RCC 7860 (cell line): ENCODE measurements around the gene SFTPA1.
A peak's percentile ranks its signal among the peaks of the same experiment; 100 is the strongest.
"Not testable (repeated sequence)": the region's sequence is repeated elsewhere in the genome, so short reads cannot be mapped to it uniquely, and the experiment has no call there.

Experiments
- DNase-seq: peaks from one replicate; pipeline ENCODE4 v3.0.0-alpha.2; 2015; ENCODE audit warnings: low spot score
- FAIRE-seq: peaks from 2 replicates; lab custom pipeline; 2012; peaks lifted over from hg19 to GRCh38; lab: Jason Lieb, UNC

Gene SFTPA1

GRCh38 chr10:79608505-79609375 lies 2.0 kb upstream of the SFTPA1 start:
- FAIRE-seq = no peak
- no peak for DNase-seq

- DNase-seq = peak; percentile 18
- not testable (repeated sequence) for FAIRE-seq
Measured at GRCh38 chr10:79611193-79611976, 646 bp downstream of the SFTPA1 start.

DNA sequence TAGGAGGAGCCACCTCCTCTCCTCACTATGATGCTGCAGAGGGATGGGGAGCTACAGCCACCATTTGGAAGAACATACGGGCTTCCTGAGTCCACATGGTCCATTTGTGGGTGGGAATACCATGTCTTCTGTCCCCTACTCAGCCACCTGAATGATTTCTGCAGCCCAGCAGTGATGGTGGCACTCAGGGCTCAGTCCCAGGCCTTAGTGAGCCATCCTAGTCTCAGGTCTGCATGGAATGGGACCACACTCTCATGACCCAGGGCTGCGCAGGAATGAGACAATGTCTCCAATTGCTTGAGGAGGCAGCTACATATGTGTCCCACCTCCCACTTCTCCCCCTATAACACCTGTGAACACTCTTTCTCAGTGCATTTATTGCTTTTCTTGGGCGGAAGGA lies 4.8 kb downstream of the SFTPA1 start:
- FAIRE-seq (no peak), DNase-seq (no peak)

DNA sequence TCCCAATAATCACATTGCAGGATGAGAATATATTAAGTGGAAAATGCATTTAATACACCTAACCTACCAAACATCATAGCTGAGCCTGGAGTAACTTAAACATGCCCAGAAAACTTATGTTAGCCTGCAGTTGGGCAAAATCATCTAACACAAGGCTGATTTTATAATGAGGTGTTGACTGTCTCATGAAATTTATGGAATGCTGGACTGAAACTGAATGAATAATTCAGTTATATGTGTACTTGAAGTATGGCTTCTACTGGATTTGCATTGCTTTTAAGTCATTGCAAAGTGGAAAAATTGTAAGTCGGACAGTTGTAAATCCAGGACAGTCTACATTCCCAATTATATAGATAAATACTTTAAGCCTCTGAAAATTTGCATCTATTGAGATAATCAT lies 5.4 kb downstream of the SFTPA1 start:
- FAIRE-seq (no peak), DNase-seq (no peak)

- DNase-seq, FAIRE-seq: not testable (repeated sequence)
Measured at GRCh38 chr10:79623663-79624062, 12.9 kb downstream of the SFTPA1 start.

DNA sequence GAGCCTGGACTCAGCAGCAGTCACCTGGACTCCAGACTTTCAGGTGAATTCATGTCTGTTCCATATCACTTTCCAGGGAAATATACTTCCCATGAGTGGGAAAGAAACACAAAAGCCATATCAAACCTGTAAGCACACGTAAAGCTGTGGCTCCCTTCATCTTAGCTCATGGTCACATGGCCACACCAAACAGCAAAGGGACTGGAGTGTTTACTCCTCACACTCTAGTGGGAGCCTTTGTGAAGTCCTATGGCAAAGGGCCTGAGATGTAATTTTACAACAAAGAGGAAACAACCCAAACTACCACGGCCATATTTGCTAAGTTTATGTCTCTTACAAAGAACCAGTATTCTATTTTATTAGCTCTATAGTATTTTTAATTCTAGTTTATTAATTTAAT lies 16.3 kb downstream of the SFTPA1 start:
- FAIRE-seq (no peak), DNase-seq (no peak)

- no peak for DNase-seq
- FAIRE-seq = no peak
Measured at GRCh38 chr10:79628083-79628482, 17.3 kb downstream of the SFTPA1 start.

GRCh38 chr10:79628988-79629954 lies 18.5 kb downstream of the SFTPA1 start:
- no peak for DNase-seq
- FAIRE-seq = no peak

DNA sequence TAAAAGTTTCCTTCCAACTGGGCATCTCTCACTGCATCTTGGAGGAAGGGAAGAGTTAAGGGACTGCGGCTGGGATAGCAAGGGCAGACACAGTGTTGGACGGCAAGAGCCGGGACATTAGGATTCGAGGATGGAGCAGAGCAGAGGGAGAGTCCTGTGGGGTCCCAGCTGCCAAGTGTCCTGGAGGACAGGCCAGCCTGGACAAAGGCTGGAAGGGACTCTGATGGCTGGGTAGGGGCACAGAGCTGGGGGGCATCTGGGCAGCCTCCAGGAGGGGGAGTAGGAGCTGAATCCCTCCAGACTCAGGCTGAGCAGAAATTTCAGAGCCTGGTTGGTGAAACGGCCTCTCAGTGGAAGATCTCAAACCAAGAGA lies 19.2 kb downstream of the SFTPA1 start:
- FAIRE-seq (no peak), DNase-seq (no peak)

GRCh38 chr10:79636654-79637199 lies 26.0 kb downstream of the SFTPA1 start:
- DNase-seq, FAIRE-seq: not testable (repeated sequence)

DNA sequence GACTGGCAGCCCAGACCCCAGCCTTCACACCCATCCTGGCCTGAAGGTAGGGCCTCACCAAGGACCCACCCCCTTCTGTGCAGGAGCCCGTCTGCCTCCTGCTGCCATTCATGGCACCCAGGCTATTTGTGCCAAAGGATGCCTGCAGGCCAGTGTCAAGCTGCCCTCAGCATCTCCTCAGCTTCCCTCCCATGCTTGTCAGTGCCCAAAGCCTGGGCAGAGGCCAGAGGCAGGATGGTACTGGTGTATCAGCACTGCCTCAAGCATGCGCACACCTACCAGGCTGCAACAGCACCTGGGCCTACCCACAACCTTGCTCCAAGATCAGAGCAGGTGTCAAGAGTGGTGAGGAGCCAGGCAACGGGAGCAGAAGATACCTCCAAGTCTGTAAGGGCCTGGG lies 27.6 kb downstream of the SFTPA1 start:
- FAIRE-seq (no peak), DNase-seq (no peak)

GRCh38 chr10:79652695-79653094 lies 42.0 kb downstream of the SFTPA1 start:
- FAIRE-seq, DNase-seq: not testable (repeated sequence)

- not testable (repeated sequence) for FAIRE-seq, DNase-seq
Measured at GRCh38 chr10:79663287-79663686, 52.5 kb downstream of the SFTPA1 start.

DNA sequence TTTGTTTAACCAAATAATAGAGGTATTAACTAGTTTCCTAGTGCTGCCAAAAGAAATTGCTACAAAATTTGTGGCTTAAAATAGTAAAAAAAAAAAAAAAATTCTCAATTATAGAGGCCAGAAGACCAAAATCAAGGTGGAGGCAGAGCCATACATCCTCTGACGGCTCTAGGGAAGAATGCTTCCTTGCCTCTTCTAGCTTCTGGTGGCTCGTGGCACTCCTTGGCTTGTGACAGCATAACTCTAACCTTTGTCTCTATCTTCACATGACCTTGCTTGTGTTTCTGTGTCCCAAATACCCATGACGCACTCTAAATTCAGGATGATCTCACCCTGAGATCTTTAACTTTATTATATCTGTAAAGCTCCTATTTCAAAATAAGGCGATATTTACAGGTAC lies 53.9 kb downstream of the SFTPA1 start:
- FAIRE-seq, DNase-seq: not testable (repeated sequence)
